T-helper 22 cell (primary cell): ENCODE results near the gene GLS.
"Not testable (repeated sequence)": the region's sequence is repeated elsewhere in the genome, so short reads cannot be mapped to it uniquely, and the experiment has no call there.

Experiments
- DNase-seq: peaks from one replicate; pipeline ENCODE4 v3.0.0-alpha.2; 2020; ENCODE audit warnings: low read depth

Gene GLS

GRCh38 chr2:190973262-190973661 lies 92.6 kb downstream of the GLS start:
- no peak for DNase-seq

- no peak for DNase-seq
These were observed 93.4 kb downstream of the GLS start for GRCh38 chr2:190973726-190974628.

GRCh38 chr2:190974629-190975361 lies 94.2 kb downstream of the GLS start:
- DNase-seq: no peak

- no peak for DNase-seq
These were observed 95.9 kb downstream of the GLS start for GRCh38 chr2:190976521-190976920.

GRCh38 chr2:190977505-190977904 lies 96.9 kb downstream of the GLS start:
- no peak for DNase-seq

GRCh38 chr2:190978389-190979053 lies 97.9 kb downstream of the GLS start:
- DNase-seq: no peak

- no peak for DNase-seq
These were observed 99.4 kb downstream of the GLS start for GRCh38 chr2:190979906-190980629.

- DNase-seq: no peak
These were observed 100.1 kb downstream of the GLS start for GRCh38 chr2:190980630-190981209.

GRCh38 chr2:190981333-190981732 lies 100.7 kb downstream of the GLS start:
- no peak for DNase-seq

GRCh38 chr2:190981733-190982132 lies 101.1 kb downstream of the GLS start:
- no peak for DNase-seq

GRCh38 chr2:190982262-190983034 lies 101.8 kb downstream of the GLS start:
- DNase-seq: no peak

GRCh38 chr2:190984595-190984994 lies 104.0 kb downstream of the GLS start:
- DNase-seq: no peak

- DNase-seq: no peak
These were observed 105.8 kb downstream of the GLS start for GRCh38 chr2:190986221-190986953.

GRCh38 chr2:190987116-190987515 lies 106.5 kb downstream of the GLS start:
- no peak for DNase-seq

- DNase-seq: no peak
These were observed 107.3 kb downstream of the GLS start for GRCh38 chr2:190987938-190988337.

GRCh38 chr2:190988910-190989309 lies 108.3 kb downstream of the GLS start:
- DNase-seq: no peak

GRCh38 chr2:190990132-190990531 lies 109.5 kb downstream of the GLS start:
- no peak for DNase-seq

- no peak for DNase-seq
These were observed 112.6 kb downstream of the GLS start for GRCh38 chr2:190993292-190993643.

GRCh38 chr2:190994148-190994547 lies 113.5 kb downstream of the GLS start:
- no peak for DNase-seq

GRCh38 chr2:190995315-190995714 lies 114.7 kb downstream of the GLS start:
- DNase-seq: not testable (repeated sequence)
